Vagina (tissue), 2 donors: ENCODE measurements around the gene DBP. TPM values are rescaled to one million over a fixed set of nuclear protein-coding genes. Genes with fewer than 3 reads are reported as not detected.
A peak's percentile ranks its signal among the peaks of the same experiment; 100 is the strongest.

Experiments used
- DNase-seq, 2 donors: peaks; one replicate each; pipeline ENCODE4 v3.0.0-alpha.2; 2017; ENCODE audit errors: extremely low spot score in 2 of 2
- H3K27ac ChIP-seq: fragments of 200-600 bp; sonication (generic); one replicate; pipeline ENCODE4 v1.5.1; 2019
- H3K27me3 ChIP-seq: fragments of 200-600 bp; sonication (generic); one replicate; pipeline ENCODE4 v1.5.1; 2019
- H3K36me3 ChIP-seq, 2 donors: fragments of 200-600 bp; sonication (generic); one replicate each; pipeline ENCODE4 v1.5.1; 2017 to 2019
- H3K4me1 ChIP-seq: fragments of 200-600 bp; sonication (generic); one replicate; pipeline ENCODE4 v1.5.1; 2019
- H3K4me3 ChIP-seq, 2 donors: fragments of 200-600 bp; sonication (generic); 1 replicate in 1 of 2; 2 replicates in 1 of 2; pipeline ENCODE4 v1.5.1; 2016 to 2019
- H3K9me3 ChIP-seq: fragments of 200-600 bp; sonication (generic); one replicate; pipeline ENCODE4 v1.5.1; 2019
- POLR2A ChIP-seq, 2 donors: fragments of 450-650 bp; IDR thresholded peaks; one replicate each; pipeline ENCODE4 v1.6.1; 2017; ENCODE audit warnings: antibody characterized with exemption in 2 of 2, mild to moderate bottlenecking in 2 of 2, moderate library complexity in 2 of 2
- POLR2AphosphoS5 ChIP-seq, 2 donors: sonication (generic); formaldehyde crosslinking; IDR thresholded peaks; one replicate each; pipeline ENCODE4 v1.9.0; 2017; ENCODE audit warnings: antibody characterized with exemption in 2 of 2, mild to moderate bottlenecking in 2 of 2, low read depth in 1 of 2; ENCODE audit not compliant: insufficient read depth in 1 of 2
- intact Hi-C: fragments of 100-400 bp; cut with DNase I; formaldehyde crosslinking; loops from one replicate; pipeline ENCODE4 v1.15.1; 2023
- total RNA-seq: library from RNA; depleted of rRNA; stranded (reverse); fragments of >200 nt; gene quantifications from one replicate; pipeline ENCODE4 v1.2.3, GENCODE V29; 2016
- TF ChIP-seq, protein P1 (sequence below), 3 experiments: fragments of 450-650 bp in 2 of 3; fragments of 200-600 bp in 1 of 3; sonication (generic) in 1 of 3; IDR thresholded peaks; one replicate each; pipeline ENCODE4 v1.5.1; 2017 to 2019; ENCODE audit warnings: antibody characterized with exemption in 3 of 3, mild to moderate bottlenecking in 2 of 3, moderate library complexity in 2 of 3

The DBP gene
- total RNA-seq, 1 donor from 2014 or later = 4.9 TPM

DNA sequence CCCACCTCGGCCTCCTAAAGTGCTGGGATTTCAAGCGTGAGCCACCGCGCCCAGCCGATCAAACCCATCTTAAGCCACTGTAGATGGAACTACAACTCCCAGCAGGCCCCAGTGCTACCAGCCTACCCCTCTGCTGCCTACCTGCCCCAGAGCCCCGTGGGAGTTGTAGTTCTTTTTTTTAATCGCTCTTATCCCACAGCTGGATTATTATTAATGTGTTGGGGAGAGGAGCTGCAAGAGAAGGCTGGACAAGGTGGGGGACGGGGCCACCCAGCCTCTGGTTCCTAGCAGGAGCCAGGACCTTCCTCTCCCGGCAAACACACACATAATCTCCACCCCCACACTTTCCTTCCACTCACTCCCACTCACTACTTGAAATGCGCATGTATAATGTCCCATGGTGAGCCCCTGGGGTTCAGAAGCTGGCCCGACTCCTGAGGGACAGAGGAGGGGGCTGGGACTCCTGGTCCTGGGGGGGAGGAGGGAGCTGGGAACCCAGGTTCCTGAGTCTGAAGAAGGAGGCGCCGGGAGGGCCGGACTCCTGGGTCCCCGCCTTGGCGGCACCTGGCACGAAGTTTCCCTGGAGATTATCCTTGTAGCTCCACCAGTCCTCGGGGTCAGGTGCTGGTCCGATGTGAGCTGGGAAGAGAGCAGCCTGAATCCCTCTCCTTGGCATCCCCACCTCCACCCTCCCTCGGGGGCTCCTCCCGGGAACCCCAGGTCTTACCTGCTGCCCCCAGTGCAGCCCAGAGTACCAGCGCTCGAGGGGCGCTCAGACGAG, 7.8 kb upstream of the DBP start:
- intact Hi-C loops = loop anchor here (5.0 kb wide), 2 partner anchors 62 to 137 kb away; no protein-coding TSS in a partner anchor
- H3K9me3 ChIP-seq = no peaks in the 10 kb centered on the region
- H3K27me3 ChIP-seq = no peaks in the 10 kb centered on the region
- no peaks in the 10 kb centered on the region for H3K36me3 ChIP-seq
- TF ChIP-seq POLR2A (IDR thresholded peaks at IDR 0.05) (peak in 1 of 2 donors; percentile 8), POLR2AphosphoS5 (IDR thresholded peaks at IDR 0.05; ENCODE audit: insufficient read depth in 1 of 2, low read depth in 1 of 2) (peak; percentile 57 to 92)
- TF ChIP-seq, protein P1, sequence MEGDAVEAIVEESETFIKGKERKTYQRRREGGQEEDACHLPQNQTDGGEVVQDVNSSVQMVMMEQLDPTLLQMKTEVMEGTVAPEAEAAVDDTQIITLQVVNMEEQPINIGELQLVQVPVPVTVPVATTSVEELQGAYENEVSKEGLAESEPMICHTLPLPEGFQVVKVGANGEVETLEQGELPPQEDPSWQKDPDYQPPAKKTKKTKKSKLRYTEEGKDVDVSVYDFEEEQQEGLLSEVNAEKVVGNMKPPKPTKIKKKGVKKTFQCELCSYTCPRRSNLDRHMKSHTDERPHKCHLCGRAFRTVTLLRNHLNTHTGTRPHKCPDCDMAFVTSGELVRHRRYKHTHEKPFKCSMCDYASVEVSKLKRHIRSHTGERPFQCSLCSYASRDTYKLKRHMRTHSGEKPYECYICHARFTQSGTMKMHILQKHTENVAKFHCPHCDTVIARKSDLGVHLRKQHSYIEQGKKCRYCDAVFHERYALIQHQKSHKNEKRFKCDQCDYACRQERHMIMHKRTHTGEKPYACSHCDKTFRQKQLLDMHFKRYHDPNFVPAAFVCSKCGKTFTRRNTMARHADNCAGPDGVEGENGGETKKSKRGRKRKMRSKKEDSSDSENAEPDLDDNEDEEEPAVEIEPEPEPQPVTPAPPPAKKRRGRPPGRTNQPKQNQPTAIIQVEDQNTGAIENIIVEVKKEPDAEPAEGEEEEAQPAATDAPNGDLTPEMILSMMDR (IDR thresholded peaks at IDR 0.05) = no peak
- peak overlapping the region; percentile 96 for H3K27ac ChIP-seq
- peak overlapping the region; percentile 56 to 64 for H3K4me3 ChIP-seq
- DNase-seq = no peak
- H3K4me1 ChIP-seq = peaks cover 16% of the 10 kb centered on the region

DNA sequence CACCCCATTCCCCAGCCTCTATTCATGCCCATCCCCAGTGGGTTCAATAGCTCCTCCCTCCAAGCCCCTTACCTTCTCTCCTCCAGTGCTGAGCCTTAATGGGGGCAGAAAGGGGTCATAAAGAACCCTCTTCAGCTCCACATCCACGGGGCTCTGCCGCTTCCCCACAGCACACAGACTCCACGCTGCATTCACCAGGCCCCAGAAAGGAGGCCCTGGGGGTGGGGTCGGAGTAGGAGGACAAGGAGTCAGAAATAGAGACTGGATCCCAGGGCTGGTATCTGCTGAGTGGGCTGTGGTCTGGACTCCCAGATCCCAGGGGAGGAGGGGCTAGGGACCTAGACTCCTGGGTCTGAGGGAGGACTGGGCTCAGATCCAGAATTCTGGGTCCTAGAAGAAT, 7.2 kb upstream of the DBP start:
- H3K4me3 ChIP-seq = peak overlapping the region; percentile 56 to 64

DNA sequence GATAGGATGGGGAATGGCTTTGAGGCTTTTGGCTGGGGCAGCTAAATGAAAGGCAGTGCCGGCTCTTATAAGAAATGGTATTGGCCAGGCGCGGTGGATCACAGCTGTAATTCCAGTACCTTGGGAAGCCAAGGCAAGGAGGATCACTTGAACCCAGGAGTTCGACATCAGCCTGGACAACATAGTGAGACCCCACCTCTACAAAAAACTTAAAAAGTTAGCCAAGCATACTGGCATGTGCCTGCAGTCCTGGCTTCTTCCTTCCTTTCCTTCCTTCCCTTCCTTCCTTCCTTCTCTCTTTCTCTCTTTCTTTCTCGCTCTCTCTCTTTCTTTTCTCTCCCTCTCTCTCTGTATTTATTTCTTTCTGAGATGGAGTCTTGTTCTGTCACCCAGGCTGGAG, 5.7 kb upstream of the DBP start:
- Histone ChIP-seq H3K9me3 (no peaks in the 10 kb centered on the region), H3K27ac (no peak overlapping the region), H3K27me3 (no peaks in the 10 kb centered on the region), H3K4me3 (no peak overlapping the region), H3K4me1 (peaks cover 27% of the 10 kb centered on the region), H3K36me3 (no peaks in the 10 kb centered on the region)
- DNase-seq = no peak
- TF ChIP-seq, protein P1 (IDR thresholded peaks at IDR 0.05) = no peak
- TF ChIP-seq POLR2A (IDR thresholded peaks at IDR 0.05) (no peak), POLR2AphosphoS5 (IDR thresholded peaks at IDR 0.05; ENCODE audit: insufficient read depth in 1 of 2, low read depth in 1 of 2) (no peak)
- intact Hi-C loops = no loop called here

More for the DNA sequence above, 7.2 kb upstream of the DBP start:
- Histone ChIP-seq H3K27me3 (no peaks in the 10 kb centered on the region), H3K36me3 (no peaks in the 10 kb centered on the region), H3K4me1 (peaks cover 16% of the 10 kb centered on the region), H3K9me3 (no peaks in the 10 kb centered on the region), H3K27ac (peak overlapping the region; percentile 96)
- TF ChIP-seq POLR2A (IDR thresholded peaks at IDR 0.05) (no peak), POLR2AphosphoS5 (IDR thresholded peaks at IDR 0.05; ENCODE audit: insufficient read depth in 1 of 2, low read depth in 1 of 2) (no peak)
- TF ChIP-seq, protein P1 (IDR thresholded peaks at IDR 0.05) = no peak
- intact Hi-C loops = no loop called here
- no peak for DNase-seq

DNA sequence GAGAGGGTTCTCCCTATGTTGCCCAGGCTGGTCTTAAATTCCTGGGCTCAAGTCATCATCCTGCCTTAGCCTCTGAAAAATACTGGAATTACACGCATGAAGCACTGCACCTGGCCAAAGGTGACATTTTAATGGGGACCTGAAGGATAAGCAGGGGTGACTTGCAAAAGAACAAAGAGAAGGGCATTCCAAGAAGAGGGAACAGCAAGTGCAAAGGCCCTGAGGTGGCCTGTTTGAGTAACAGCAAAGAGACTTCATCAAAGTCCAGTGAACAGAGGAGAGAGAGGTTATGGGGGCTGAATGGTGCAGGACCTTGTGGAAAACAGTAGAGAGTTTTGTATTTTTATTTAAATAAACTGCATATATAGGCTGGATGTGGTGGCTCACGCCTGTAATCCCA, 4.7 kb upstream of the DBP start:
- Histone ChIP-seq H3K27me3 (no peaks in the 10 kb centered on the region), H3K4me3 (no peak overlapping the region), H3K36me3 (no peaks in the 10 kb centered on the region), H3K4me1 (peaks cover 30% of the 10 kb centered on the region), H3K9me3 (no peaks in the 10 kb centered on the region), H3K27ac (no peak overlapping the region)
- DNase-seq = no peak
- intact Hi-C loops = no loop called here
- TF ChIP-seq POLR2AphosphoS5 (IDR thresholded peaks at IDR 0.05; ENCODE audit: insufficient read depth in 1 of 2, low read depth in 1 of 2) = no peak
- TF ChIP-seq POLR2A (IDR thresholded peaks at IDR 0.05) = no peak
- TF ChIP-seq, protein P1 (IDR thresholded peaks at IDR 0.05) = no peak
